Cortex of kidney (tissue), 1 donor: ENCODE data around the gene DNAH9.

Source experiments
- DNase-seq: peaks from one replicate; lab custom pipeline; 2025; lab: John Stamatoyannopoulos, UW

DNAH9 gene

GRCh38 chr17:11986179-11986941 is 388.1 kb downstream of the DNAH9 start:
- no peak for DNase-seq

- DNase-seq: no peak
Observed at GRCh38 chr17:11986942-11987329, 388.7 kb downstream of the DNAH9 start.

- no peak for DNase-seq
Observed at GRCh38 chr17:11990363-11990983, 392.2 kb downstream of the DNAH9 start.

GRCh38 chr17:11991461-11991860 is 393.2 kb downstream of the DNAH9 start:
- no peak for DNase-seq

- no peak for DNase-seq
Observed at GRCh38 chr17:11996722-11997146, 398.5 kb downstream of the DNAH9 start.

GRCh38 chr17:11997147-11997971 is 399.1 kb downstream of the DNAH9 start, which contains the start of gene ZNF18:
Gene ZNF18, minus strand, starts transcription at chr17:11997475. Its CDS starts 4,646 bp downstream, at chr17:11992829.
- DNase-seq: peak; percentile 44

- DNase-seq: no peak
Observed at GRCh38 chr17:11997972-11998233, 399.6 kb downstream of the DNAH9 start.

- no peak for DNase-seq
Observed at GRCh38 chr17:11999696-12000095, 401.4 kb downstream of the DNAH9 start.

GRCh38 chr17:12007466-12007865 is 409.2 kb downstream of the DNAH9 start:
- no peak for DNase-seq
